GM21786 (cell line): ENCODE measurements around the gene HMCN1.
A peak's percentile ranks its signal among the peaks of the same experiment; 100 is the strongest.

ENCODE experiments used
- ATAC-seq: cut with Tn5 transposase; IDR thresholded peaks from one replicate; pipeline ENCODE4 v1.9.1; 2021; ENCODE audit not compliant: unreplicated experiment

The HMCN1 gene

GRCh38 chr1:186063091-186063657, 329.0 kb downstream of the HMCN1 start:
- no peak for ATAC-seq

- no peak for ATAC-seq
These were observed 332.2 kb downstream of the HMCN1 start for GRCh38 chr1:186066411-186066810.

- no peak for ATAC-seq
These were observed 339.5 kb downstream of the HMCN1 start for GRCh38 chr1:186073697-186074096.

GRCh38 chr1:186076006-186076405, 341.8 kb downstream of the HMCN1 start:
- no peak for ATAC-seq

GRCh38 chr1:186078245-186078644, 344.1 kb downstream of the HMCN1 start:
- ATAC-seq, result peak; percentile 95

GRCh38 chr1:186079084-186079684, 345.0 kb downstream of the HMCN1 start:
- ATAC-seq, result no peak

GRCh38 chr1:186082235-186082937, 348.2 kb downstream of the HMCN1 start:
- peak; percentile 66 for ATAC-seq

- no peak for ATAC-seq
These were observed 352.4 kb downstream of the HMCN1 start for GRCh38 chr1:186086583-186086982.

GRCh38 chr1:186089940-186090339, 355.7 kb downstream of the HMCN1 start:
- no peak for ATAC-seq

GRCh38 chr1:186091222-186091720, 357.1 kb downstream of the HMCN1 start:
- no peak for ATAC-seq

GRCh38 chr1:186093437-186093836, 359.2 kb downstream of the HMCN1 start:
- ATAC-seq, result no peak

- no peak for ATAC-seq
These were observed 360.0 kb downstream of the HMCN1 start for GRCh38 chr1:186094172-186094571.

- no peak for ATAC-seq
These were observed 365.3 kb downstream of the HMCN1 start for GRCh38 chr1:186099336-186100104.

GRCh38 chr1:186102107-186102506, 367.9 kb downstream of the HMCN1 start:
- no peak for ATAC-seq

GRCh38 chr1:186102547-186103148, 368.5 kb downstream of the HMCN1 start:
- ATAC-seq, result no peak

GRCh38 chr1:186104459-186104858, 370.3 kb downstream of the HMCN1 start:
- no peak for ATAC-seq

GRCh38 chr1:186112280-186112679, 378.1 kb downstream of the HMCN1 start:
- ATAC-seq, result no peak

- no peak for ATAC-seq
These were observed 379.3 kb downstream of the HMCN1 start for GRCh38 chr1:186113461-186113860.

- ATAC-seq, result no peak
These were observed 384.5 kb downstream of the HMCN1 start for GRCh38 chr1:186118724-186119123.

- ATAC-seq, result no peak
These were observed 388.6 kb downstream of the HMCN1 start for GRCh38 chr1:186122837-186123236.

GRCh38 chr1:186125035-186125434, 390.8 kb downstream of the HMCN1 start:
- ATAC-seq, result no peak
